ENCODE measurements around the gene GRAPL.
"Not testable (repeated sequence)": the region's sequence is repeated elsewhere in the genome, so short reads cannot be mapped to it uniquely, and the experiment has no call there.

GRAPL gene

DNA sequence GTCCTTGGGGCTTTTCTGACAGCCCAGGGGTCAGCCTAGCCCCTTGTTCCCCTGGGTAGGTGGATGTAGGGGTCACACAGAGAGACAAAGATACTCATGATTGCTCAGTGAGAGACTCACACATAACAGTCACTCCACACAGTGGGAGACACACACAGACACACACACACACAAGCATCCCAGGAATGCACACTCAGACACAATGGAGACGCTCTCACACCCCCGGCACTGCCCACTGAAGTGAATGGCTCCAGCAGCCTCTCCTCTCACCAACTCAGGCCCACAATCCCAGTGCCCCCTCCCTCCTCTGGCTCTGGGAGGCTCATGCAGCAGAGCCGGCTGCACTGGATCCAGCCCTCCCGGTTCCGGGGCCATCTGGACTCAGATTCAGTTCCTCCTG, 17.0 kb downstream of the GRAPL start:
- not testable (repeated sequence) for H3K36me3 ChIP-seq (ENCODE audit: control insufficient read depth, insufficient read depth, low read length); H3K4me3 ChIP-seq (ENCODE audit: low read length); H3K27me3 ChIP-seq (ENCODE audit: control insufficient read depth, insufficient read depth, low read length); H3K4me1 ChIP-seq (ENCODE audit: control insufficient read depth, insufficient read depth, low read length); H3K27ac ChIP-seq (ENCODE audit: low read depth, low read length); H3K9ac ChIP-seq (ENCODE audit: low read length)

DNA sequence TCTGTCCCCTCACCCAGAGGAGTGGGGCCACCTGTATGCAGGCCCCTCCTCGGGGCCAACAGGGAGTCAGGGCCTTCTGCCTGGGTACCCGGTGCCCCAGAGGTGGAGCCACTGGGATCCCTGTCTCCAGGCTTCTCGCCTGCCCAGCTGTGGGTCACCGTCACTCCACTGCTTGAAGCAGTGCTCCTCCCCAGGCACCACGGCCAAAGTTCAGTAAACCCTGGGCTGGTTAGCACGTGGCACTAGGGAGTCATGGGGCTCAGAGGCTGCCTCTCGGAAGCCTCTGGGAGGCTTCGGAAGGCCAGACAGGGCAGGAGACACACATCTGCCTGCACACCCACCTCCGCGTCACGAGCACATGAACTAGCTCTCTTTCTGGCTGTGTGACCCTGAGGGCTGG, 18.1 kb downstream of the GRAPL start:
- H3K27ac ChIP-seq (ENCODE audit: low read depth, low read length); H3K4me3 ChIP-seq (ENCODE audit: low read length); H3K9ac ChIP-seq (ENCODE audit: low read length); H3K36me3 ChIP-seq (ENCODE audit: control insufficient read depth, insufficient read depth, low read length); H3K4me1 ChIP-seq (ENCODE audit: control insufficient read depth, insufficient read depth, low read length); H3K27me3 ChIP-seq (ENCODE audit: control insufficient read depth, insufficient read depth, low read length): not testable (repeated sequence)

DNA sequence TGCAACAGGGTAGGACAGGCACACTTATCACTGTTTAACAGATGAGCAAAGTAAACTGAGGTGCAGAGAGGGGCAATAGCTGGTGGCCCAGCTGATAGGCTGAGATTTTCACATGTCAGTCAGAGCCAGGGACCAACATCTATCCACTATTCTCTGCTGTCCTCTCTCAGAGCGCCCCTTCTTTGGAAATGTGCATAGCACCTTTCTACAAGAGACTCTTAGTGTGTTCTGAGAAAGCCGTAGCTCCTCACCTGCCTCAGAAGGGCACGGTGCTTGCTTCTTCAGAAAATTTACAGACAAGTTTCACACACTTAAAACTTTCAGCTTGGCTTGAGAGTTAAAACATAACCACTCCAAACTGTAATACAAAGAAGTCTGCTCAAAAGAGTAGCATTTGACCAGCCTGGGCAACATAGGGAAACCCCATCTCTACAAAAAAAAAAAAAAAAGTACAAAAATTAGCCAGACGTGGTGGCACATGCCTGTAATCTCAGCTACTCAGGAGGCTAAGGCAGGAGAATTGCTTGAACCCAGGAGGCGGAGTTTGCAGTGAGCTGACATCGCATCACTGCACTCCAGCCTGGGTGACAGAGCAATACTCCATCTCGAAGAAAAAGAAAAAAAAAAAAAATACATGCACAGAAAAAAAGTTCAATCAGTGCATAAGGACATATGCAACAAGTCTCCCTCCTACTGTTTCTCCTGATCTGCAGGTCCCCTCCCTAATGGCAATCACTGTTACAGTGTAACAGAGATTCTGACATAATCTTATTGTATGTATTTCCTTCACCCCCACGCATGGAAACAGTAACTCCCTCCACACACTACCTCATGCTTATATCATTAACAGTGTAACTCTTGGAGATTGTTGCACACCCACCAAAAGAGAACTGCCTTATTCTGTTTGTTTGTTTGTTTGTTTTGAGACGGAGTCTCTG, 23.6 kb downstream of the GRAPL start:
- not testable (repeated sequence) for H3K9ac ChIP-seq (ENCODE audit: low read length); H3K27me3 ChIP-seq (ENCODE audit: control insufficient read depth, insufficient read depth, low read length); H3K4me1 ChIP-seq (ENCODE audit: control insufficient read depth, insufficient read depth, low read length); H3K36me3 ChIP-seq (ENCODE audit: control insufficient read depth, insufficient read depth, low read length); H3K27ac ChIP-seq (ENCODE audit: low read depth, low read length); H3K4me3 ChIP-seq (ENCODE audit: low read length)

DNA sequence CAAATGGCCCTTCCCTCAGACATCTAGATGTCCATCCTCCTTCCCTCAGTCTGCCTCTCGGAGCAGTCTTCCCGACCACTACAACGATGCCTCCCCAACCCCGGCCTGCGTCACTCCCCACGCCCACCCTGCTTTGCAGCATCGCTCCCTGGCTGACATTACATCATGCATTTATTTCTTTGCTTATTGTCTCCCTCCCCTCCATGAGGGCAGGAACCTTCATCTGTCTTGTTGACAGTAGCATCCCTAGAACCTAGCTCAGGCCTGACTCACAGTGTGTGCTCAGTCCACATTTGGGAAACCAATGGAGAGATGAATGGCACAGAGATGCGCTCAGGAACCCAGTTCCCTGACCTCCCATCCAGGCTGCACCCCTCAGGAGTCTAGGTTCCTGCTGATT, 30.2 kb downstream of the GRAPL start:
- H3K27me3 ChIP-seq (ENCODE audit: control insufficient read depth, insufficient read depth, low read length); H3K36me3 ChIP-seq (ENCODE audit: control insufficient read depth, insufficient read depth, low read length); H3K27ac ChIP-seq (ENCODE audit: low read depth, low read length); H3K9ac ChIP-seq (ENCODE audit: low read length); H3K4me3 ChIP-seq (ENCODE audit: low read length); H3K4me1 ChIP-seq (ENCODE audit: control insufficient read depth, insufficient read depth, low read length): not testable (repeated sequence)

DNA sequence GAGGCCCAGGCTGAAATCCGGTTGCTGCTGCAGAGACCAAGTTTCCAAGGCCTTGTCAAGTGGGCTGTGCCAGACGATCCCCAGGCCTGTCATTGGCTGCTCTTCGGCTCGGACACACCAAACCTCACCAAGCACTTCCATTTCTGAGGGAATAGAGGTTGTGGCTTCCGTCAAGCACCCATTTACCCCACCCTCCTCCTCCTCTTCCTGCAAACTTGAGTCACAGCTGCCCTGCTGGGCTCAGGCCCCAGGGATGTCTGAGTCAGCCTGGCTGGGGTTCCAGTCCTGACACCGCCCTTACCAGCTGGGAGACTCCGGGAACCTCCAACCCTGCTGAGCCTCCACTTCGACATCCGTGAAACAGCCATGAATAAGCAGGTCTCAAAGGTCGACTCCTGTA, 31.1 kb downstream of the GRAPL start:
- H3K4me3 ChIP-seq (ENCODE audit: low read length); H3K27ac ChIP-seq (ENCODE audit: low read depth, low read length); H3K36me3 ChIP-seq (ENCODE audit: control insufficient read depth, insufficient read depth, low read length); H3K9ac ChIP-seq (ENCODE audit: low read length); H3K4me1 ChIP-seq (ENCODE audit: control insufficient read depth, insufficient read depth, low read length); H3K27me3 ChIP-seq (ENCODE audit: control insufficient read depth, insufficient read depth, low read length): not testable (repeated sequence)

DNA sequence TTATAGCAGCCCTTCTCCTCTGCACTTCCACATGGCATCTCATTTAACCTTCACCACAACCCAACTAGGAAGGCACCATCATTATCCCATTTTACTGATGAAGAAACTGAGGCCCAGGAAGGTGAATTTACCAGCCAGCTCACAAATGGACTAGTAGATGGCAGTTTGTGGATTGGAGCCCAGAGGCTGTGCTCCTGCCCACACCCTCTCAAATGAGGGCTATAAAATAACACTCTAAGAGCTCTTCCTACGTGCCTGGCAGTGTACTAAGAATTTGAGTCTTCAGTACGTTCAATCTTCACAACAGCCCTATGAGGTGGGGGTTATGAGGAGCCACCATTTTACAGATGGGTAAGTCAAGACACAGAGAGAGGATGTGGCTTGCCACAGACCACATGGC, 31.5 kb downstream of the GRAPL start:
- H3K4me3 ChIP-seq (ENCODE audit: low read length); H3K9ac ChIP-seq (ENCODE audit: low read length); H3K36me3 ChIP-seq (ENCODE audit: control insufficient read depth, insufficient read depth, low read length); H3K27me3 ChIP-seq (ENCODE audit: control insufficient read depth, insufficient read depth, low read length); H3K27ac ChIP-seq (ENCODE audit: low read depth, low read length); H3K4me1 ChIP-seq (ENCODE audit: control insufficient read depth, insufficient read depth, low read length): not testable (repeated sequence)

DNA sequence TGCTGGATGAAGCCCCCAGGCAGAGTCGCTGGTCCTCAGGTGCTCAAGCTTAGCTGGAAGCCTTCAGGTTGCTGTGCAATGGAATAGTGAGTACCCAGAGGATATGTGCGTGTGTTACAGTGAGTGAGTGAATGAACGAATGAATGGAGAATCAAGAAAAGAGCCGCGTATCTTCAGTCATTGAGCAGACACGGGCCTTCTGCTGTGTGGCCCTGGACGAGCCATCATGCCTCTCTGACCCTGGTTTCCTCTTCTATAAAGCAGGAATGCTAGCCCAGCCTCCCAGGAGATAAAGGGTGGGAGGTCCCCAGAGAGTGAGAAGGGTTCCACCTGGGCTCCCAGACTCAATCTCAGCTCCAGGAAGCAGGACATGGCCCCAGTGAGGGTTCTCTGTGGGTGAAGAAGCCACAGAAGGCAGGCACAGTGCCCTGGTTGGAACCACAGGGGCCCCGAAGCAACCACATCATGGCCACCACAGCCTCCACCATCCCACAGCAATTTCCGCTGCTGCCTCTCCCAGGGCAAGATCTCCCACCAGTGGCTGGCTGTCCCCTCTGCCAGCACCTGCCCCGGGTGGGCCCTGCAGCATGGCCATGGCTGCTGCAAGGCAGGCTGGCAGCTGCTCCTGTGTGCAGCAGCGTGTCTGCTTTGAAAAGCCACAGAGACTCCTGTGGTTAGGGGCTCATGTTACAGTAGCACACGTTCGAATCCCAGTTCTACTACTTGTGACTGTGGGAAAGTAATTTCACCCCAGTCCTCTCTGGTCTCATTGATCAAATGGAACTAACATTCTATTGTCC, 34.1 kb downstream of the GRAPL start:
- H3K4me3 ChIP-seq (ENCODE audit: low read length); H3K9ac ChIP-seq (ENCODE audit: low read length); H3K27me3 ChIP-seq (ENCODE audit: control insufficient read depth, insufficient read depth, low read length); H3K4me1 ChIP-seq (ENCODE audit: control insufficient read depth, insufficient read depth, low read length); H3K27ac ChIP-seq (ENCODE audit: low read depth, low read length); H3K36me3 ChIP-seq (ENCODE audit: control insufficient read depth, insufficient read depth, low read length): not testable (repeated sequence)

DNA sequence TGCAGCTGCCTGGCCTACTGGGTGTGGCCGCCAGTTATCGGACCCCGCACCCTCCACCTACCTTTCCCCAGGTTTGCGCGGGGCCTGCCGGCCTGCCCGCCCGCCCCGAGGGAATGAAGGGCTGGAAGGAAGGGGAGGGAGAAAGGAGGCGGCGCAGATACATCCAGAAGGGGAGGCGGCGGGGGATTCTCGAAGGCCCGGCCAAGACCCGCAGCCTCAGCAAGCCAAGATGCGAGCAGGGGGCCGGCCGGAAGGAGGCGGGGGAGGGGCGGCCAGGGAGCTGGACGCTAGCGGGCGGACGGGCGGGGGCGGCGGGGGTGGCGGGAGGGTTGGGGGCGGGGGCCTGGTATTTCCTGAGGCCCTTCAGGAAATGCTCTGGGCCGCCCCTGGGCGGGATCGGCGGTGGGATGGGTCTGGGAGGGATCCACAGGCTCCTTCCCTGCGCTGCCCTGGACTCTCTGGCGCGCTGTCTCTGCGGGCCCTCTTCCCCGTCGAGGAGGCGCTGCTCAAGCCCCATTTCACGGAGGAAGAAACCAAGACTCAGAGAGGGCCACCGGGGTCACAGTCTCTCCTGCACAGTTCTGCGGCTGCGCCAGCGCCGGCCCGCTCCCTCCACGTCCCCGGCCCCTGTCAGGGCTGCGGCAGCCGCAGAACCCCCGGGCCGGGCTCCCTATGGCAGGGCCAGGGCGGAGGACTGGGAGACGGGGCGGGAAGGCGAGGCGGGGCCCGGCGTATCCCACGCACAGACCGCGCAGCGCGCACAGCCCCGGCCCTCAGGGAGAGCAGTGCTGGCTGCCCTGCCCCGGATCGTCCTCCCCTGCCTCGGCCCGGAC, 35.2 kb downstream of the GRAPL start:
- H3K27me3 ChIP-seq (ENCODE audit: control insufficient read depth, insufficient read depth, low read length); H3K27ac ChIP-seq (ENCODE audit: low read depth, low read length); H3K36me3 ChIP-seq (ENCODE audit: control insufficient read depth, insufficient read depth, low read length); H3K4me3 ChIP-seq (ENCODE audit: low read length); H3K9ac ChIP-seq (ENCODE audit: low read length); H3K4me1 ChIP-seq (ENCODE audit: control insufficient read depth, insufficient read depth, low read length): not testable (repeated sequence)

DNA sequence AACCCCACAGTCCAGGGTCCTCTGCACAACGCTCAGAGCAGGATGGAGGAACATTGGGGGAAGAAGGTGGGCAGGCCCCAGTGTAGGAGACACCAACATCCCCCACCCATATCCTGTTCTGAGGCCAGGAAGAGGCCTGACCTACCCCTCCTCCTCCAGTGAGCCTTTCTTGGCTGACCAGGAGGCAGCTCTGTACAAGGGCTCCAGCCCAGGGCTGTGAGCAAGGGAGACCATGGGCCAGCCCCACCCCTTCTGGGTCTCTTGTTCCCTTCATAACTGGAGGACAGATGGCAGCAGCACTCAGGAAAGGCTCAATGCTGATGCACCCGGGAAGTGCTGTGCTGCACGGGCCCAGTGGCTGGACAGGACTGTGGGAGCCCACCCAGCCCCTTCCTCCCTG, 47.0 kb downstream of the GRAPL start:
- not testable (repeated sequence) for H3K36me3 ChIP-seq (ENCODE audit: control insufficient read depth, insufficient read depth, low read length); H3K4me1 ChIP-seq (ENCODE audit: control insufficient read depth, insufficient read depth, low read length); H3K27ac ChIP-seq (ENCODE audit: low read depth, low read length); H3K9ac ChIP-seq (ENCODE audit: low read length); H3K4me3 ChIP-seq (ENCODE audit: low read length); H3K27me3 ChIP-seq (ENCODE audit: control insufficient read depth, insufficient read depth, low read length)

DNA sequence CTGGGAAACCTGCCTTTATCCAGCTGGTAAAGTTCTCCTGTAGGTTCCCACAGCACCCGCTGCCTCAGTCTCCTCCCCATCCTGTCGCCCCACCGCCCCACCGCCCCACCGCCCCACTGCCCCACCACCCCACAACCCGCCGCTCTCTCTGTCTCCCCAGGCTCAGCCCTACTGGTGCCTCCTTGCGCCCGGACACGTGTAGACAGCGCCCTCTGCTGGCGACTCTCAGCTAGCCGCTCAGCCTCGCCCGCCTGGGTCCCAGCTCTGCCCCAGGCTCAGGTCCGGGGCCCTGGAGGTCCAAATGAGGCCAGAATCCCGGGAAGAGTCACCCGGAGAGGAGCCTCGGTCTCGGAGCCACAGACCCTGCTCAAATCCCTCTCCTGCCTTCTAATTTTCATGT, 48.0 kb downstream of the GRAPL start:
- not testable (repeated sequence) for H3K4me3 ChIP-seq (ENCODE audit: low read length); H3K27ac ChIP-seq (ENCODE audit: low read depth, low read length); H3K36me3 ChIP-seq (ENCODE audit: control insufficient read depth, insufficient read depth, low read length)

DNA sequence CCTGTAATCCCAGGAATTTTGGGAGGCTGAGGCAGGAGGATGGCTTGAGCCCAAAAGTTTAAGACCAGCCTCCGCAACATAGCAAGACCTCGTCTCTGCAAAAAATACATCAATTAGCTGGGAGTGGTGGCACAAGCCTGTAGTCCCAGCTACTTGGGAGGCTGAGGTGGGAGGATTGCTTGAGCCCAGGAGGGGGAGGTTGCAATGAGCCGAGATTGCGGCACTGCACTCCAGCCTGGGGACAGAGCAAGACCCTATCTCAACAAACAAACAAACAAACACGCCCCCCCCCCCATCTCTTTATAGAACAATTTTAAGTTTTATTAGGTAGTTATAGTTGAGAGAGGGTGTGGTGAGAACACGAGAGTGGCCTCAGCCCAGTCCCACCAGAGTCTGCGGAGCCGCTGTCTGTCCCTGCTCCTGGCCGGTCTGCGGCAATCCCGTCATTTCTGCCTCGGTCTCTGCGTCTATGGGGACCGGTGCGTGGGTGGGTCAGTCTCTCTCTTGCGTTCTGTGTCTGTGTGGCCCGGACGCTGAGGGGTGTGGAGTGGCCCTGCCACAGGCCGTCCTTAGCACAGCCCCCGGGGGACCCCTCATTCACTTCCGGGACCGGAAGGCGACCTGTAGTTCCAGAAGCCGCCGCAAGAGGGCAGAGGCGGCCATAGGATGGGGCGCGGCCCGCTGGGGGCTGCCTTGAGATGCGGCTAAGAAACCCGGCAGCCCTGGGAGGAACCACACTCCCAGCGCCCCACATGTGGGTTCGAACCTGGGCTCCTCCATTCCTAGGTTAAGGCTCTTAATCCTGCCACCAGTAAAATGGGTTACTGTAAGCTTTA, 53.9 kb downstream of the GRAPL start:
- H3K36me3 ChIP-seq (ENCODE audit: control insufficient read depth, insufficient read depth, low read length); H3K27me3 ChIP-seq (ENCODE audit: control insufficient read depth, insufficient read depth, low read length); H3K4me3 ChIP-seq (ENCODE audit: low read length); H3K27ac ChIP-seq (ENCODE audit: low read depth, low read length); H3K9ac ChIP-seq (ENCODE audit: low read length); H3K4me1 ChIP-seq (ENCODE audit: control insufficient read depth, insufficient read depth, low read length): not testable (repeated sequence)

More for the DNA sequence above, 48.0 kb downstream of the GRAPL start:
- H3K27me3 ChIP-seq (ENCODE audit: control insufficient read depth, insufficient read depth, low read length); H3K9ac ChIP-seq (ENCODE audit: low read length); H3K4me1 ChIP-seq (ENCODE audit: control insufficient read depth, insufficient read depth, low read length): not testable (repeated sequence)

All from rectal smooth muscle tissue (tissue), 1 donor.